ENCODE results near the gene C2CD2.

Gene C2CD2

GRCh38 chr21:41914965-41915364, 38.9 kb downstream of the C2CD2 start:
- DNase-seq (ENCODE audit: low read depth in 2 of 2, low spot score in 1 of 2) = no peak

GRCh38 chr21:41914358-41914757, 39.5 kb downstream of the C2CD2 start:
- no peak for DNase-seq (ENCODE audit: low read depth in 2 of 2, low spot score in 1 of 2)

- no peak for DNase-seq (ENCODE audit: low read depth in 2 of 2, low spot score in 1 of 2)
Observed at GRCh38 chr21:41913230-41913629, 40.6 kb downstream of the C2CD2 start.

GRCh38 chr21:41908829-41909228, 45.0 kb downstream of the C2CD2 start:
- DNase-seq (ENCODE audit: low read depth in 2 of 2, low spot score in 1 of 2) = no peak

GRCh38 chr21:41907496-41908258, 46.1 kb downstream of the C2CD2 start:
- no peak for DNase-seq (ENCODE audit: low read depth in 2 of 2, low spot score in 1 of 2)

- no peak for DNase-seq (ENCODE audit: low read depth in 2 of 2, low spot score in 1 of 2)
Observed at GRCh38 chr21:41906770-41907169, 47.0 kb downstream of the C2CD2 start.

- DNase-seq (ENCODE audit: low read depth in 2 of 2, low spot score in 1 of 2) = no peak
Observed at GRCh38 chr21:41903559-41904351, 50.1 kb downstream of the C2CD2 start.

- DNase-seq (ENCODE audit: low read depth in 2 of 2, low spot score in 1 of 2) = no peak
Observed at GRCh38 chr21:41902946-41903345, 50.9 kb downstream of the C2CD2 start.

- no peak for DNase-seq (ENCODE audit: low read depth in 2 of 2, low spot score in 1 of 2)
Observed at GRCh38 chr21:41901782-41902181, 52.0 kb downstream of the C2CD2 start.

GRCh38 chr21:41901099-41901498, 52.7 kb downstream of the C2CD2 start:
- no peak for DNase-seq (ENCODE audit: low read depth in 2 of 2, low spot score in 1 of 2)

- DNase-seq (ENCODE audit: low read depth in 2 of 2, low spot score in 1 of 2) = no peak
Observed at GRCh38 chr21:41900401-41900800, 53.4 kb downstream of the C2CD2 start.

- DNase-seq (ENCODE audit: low read depth in 2 of 2, low spot score in 1 of 2) = peak in 1 of 2 donors; percentile 12
Observed at GRCh38 chr21:41899426-41900202, 54.2 kb downstream of the C2CD2 start.

- no peak for DNase-seq (ENCODE audit: low read depth in 2 of 2, low spot score in 1 of 2)
Observed at GRCh38 chr21:41898998-41899397, 54.8 kb downstream of the C2CD2 start.

- DNase-seq (ENCODE audit: low read depth in 2 of 2, low spot score in 1 of 2) = no peak
Observed at GRCh38 chr21:41897700-41898099, 56.1 kb downstream of the C2CD2 start.

- DNase-seq (ENCODE audit: low read depth in 2 of 2, low spot score in 1 of 2) = no peak
Observed at GRCh38 chr21:41897047-41897669, 56.7 kb downstream of the C2CD2 start.

GRCh38 chr21:41895643-41896493, 58.0 kb downstream of the C2CD2 start:
- peak in 1 of 2 donors; percentile 14 for DNase-seq (ENCODE audit: low read depth in 2 of 2, low spot score in 1 of 2)

GRCh38 chr21:41894922-41895557, 58.8 kb downstream of the C2CD2 start:
- no peak for DNase-seq (ENCODE audit: low read depth in 2 of 2, low spot score in 1 of 2)

GRCh38 chr21:41894511-41894910, 59.3 kb downstream of the C2CD2 start:
- DNase-seq (ENCODE audit: low read depth in 2 of 2, low spot score in 1 of 2) = no peak

- no peak for DNase-seq (ENCODE audit: low read depth in 2 of 2, low spot score in 1 of 2)
Observed at GRCh38 chr21:41892726-41893125, 61.1 kb downstream of the C2CD2 start.

- DNase-seq (ENCODE audit: low read depth in 2 of 2, low spot score in 1 of 2) = no peak
Observed at GRCh38 chr21:41891132-41891531, 62.7 kb downstream of the C2CD2 start.
